Prostate gland (tissue), 2 donors: ENCODE measurements around the gene C10orf88. TPM values are rescaled to one million over a fixed set of nuclear protein-coding genes. Genes with fewer than 3 reads are reported as not detected.

ENCODE experiments used
- DNase-seq: peaks from one replicate; pipeline ENCODE4 v3.0.0-alpha.2; 2019; ENCODE audit warnings: low spot score
- H3K27ac ChIP-seq, 2 donors: fragments of 200-600 bp; sonication (generic); 2 replicates each; pipeline ENCODE4 v1.5.1; 2017 to 2019
- H3K27me3 ChIP-seq: fragments of 200-600 bp; sonication (generic); replicated peaks from 2 replicates; pipeline ENCODE4 v1.5.1; 2019; ENCODE audit not compliant: insufficient read depth
- H3K36me3 ChIP-seq, 2 donors: fragments of 200-600 bp; sonication (generic); 1 replicate in 1 of 2; 2 replicates in 1 of 2; pipeline versions ENCODE4 v1.5.1 to v1.8.1; 2017 to 2019
- H3K4me1 ChIP-seq: fragments of 200-600 bp; sonication (generic); replicated peaks from 2 replicates; pipeline ENCODE4 v1.5.1; 2019
- H3K4me3 ChIP-seq, 2 donors: fragments of 200-600 bp; sonication (generic); 2 replicates each; pipeline ENCODE4 v1.5.1; 2017 to 2019
- H3K9me3 ChIP-seq: fragments of 200-600 bp; sonication (generic); 2 replicates; pipeline ENCODE4 v1.5.1; 2017
- CTCF ChIP-seq, 4 experiments: fragments of 200-600 bp in 2 of 4; fragments of 450-650 bp in 2 of 4; sonication (generic) in 2 of 4; IDR thresholded peaks; 1 replicate in 3 of 4; 2 replicates in 1 of 4; pipeline ENCODE4 v1.5.1; 2016 to 2019; ENCODE audit warnings: antibody characterized with exemption in 4 of 4, mild to moderate bottlenecking in 2 of 4, moderate library complexity in 2 of 4
- POLR2A ChIP-seq: fragments of 450-650 bp; IDR thresholded peaks from one replicate; pipeline ENCODE4 v1.6.1; 2016; ENCODE audit warnings: antibody characterized with exemption, mild to moderate bottlenecking
- POLR2AphosphoS5 ChIP-seq: sonication (generic); formaldehyde crosslinking; IDR thresholded peaks from one replicate; pipeline ENCODE4 v1.6.1; 2017; ENCODE audit warnings: antibody characterized with exemption
- WGBS: methylation state at CpG from one replicate; pipeline ENCODE4 v1.1.5; 2018; 5-methylcytosine and 5-hydroxymethylcytosine counted together
- intact Hi-C: fragments of 100-400 bp; cut with DNase I; formaldehyde crosslinking; loops from one replicate; pipeline ENCODE4 v1.14.2; 2022
- total RNA-seq, 2 donors: library from RNA; depleted of rRNA; stranded (reverse); fragments of >200 nt; gene quantifications; one replicate each; pipeline ENCODE4 v1.1.0, GENCODE V29; 2016

Gene C10orf88
- total RNA-seq, 2 donors from 2014 or later, result 6.6 to 15.2 TPM

GRCh38 chr10:122998360-122998917 lies 44.4 kb upstream of the C10orf88 start:
- Histone ChIP-seq H3K27ac (no peak overlapping the region), H3K4me1 (no peaks in the 10 kb centered on the region), H3K9me3 (no peaks in the 10 kb centered on the region), H3K4me3 (no peak overlapping the region), H3K36me3 (peaks cover 0 to 3% of the 10 kb centered on the region in 2 donors), H3K27me3 (no peaks in the 10 kb centered on the region)
- intact Hi-C loops, result no loop called here
- TF ChIP-seq POLR2A (no peak), POLR2AphosphoS5 (no peak), CTCF (IDR thresholded peaks at IDR 0.05) (no peak)
- no peak for DNase-seq
- WGBS, result 91% methylated on average over 6 of the region's 6 CpGs

- WGBS, result 87% methylated on average over 3 of the region's 3 CpGs
- Histone ChIP-seq H3K27ac (no peak overlapping the region), H3K36me3 (peaks cover 0 to 3% of the 10 kb centered on the region in 2 donors), H3K27me3 (no peaks in the 10 kb centered on the region), H3K9me3 (no peaks in the 10 kb centered on the region), H3K4me1 (no peaks in the 10 kb centered on the region), H3K4me3 (no peak overlapping the region)
- no peak for DNase-seq
- TF ChIP-seq POLR2AphosphoS5 (no peak), CTCF (IDR thresholded peaks at IDR 0.05) (no peak), POLR2A (no peak)
- intact Hi-C loops, result no loop called here
Measured at GRCh38 chr10:122997864-122998263, 43.8 kb upstream of the C10orf88 start.

DNA sequence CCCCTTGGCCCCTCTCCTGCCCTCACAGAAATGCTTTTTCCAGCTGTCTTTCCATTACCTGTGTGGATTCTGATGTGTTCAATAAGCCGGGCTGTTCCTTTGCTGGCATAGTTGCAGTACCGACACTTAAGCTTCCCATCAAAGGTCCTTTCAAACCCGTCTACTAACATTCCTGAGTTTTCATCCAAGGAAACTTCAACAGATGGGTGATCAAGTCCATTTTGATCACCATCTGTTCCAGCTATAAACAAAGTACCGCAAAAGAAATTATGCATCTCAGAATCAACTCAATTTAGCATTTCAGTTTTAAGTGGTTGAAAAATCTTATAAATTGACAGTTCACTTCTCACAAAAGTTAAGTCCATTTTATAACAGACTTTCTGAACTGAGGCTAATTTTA lies 41.9 kb upstream of the C10orf88 start:
- intact Hi-C loops, result no loop called here
- Histone ChIP-seq H3K4me3 (no peak overlapping the region), H3K36me3 (peaks cover 0 to 3% of the 10 kb centered on the region in 2 donors), H3K27me3 (no peaks in the 10 kb centered on the region), H3K4me1 (no peaks in the 10 kb centered on the region), H3K9me3 (no peaks in the 10 kb centered on the region), H3K27ac (no peak overlapping the region)
- 92% methylated on average over 4 of the region's 4 CpGs for WGBS
- no peak for DNase-seq
- TF ChIP-seq CTCF (IDR thresholded peaks at IDR 0.05) (no peak), POLR2AphosphoS5 (no peak), POLR2A (no peak)

GRCh38 chr10:122993797-122994336 lies 39.8 kb upstream of the C10orf88 start:
- no peaks in the 10 kb centered on the region for H3K27me3 ChIP-seq
- intact Hi-C loops, result no loop called here
- no peaks in the 10 kb centered on the region for H3K4me1 ChIP-seq
- H3K36me3 ChIP-seq, result peaks cover 0 to 3% of the 10 kb centered on the region in 2 donors
- H3K4me3 ChIP-seq, result no peak overlapping the region
- TF ChIP-seq CTCF (IDR thresholded peaks at IDR 0.05) (no peak), POLR2AphosphoS5 (no peak), POLR2A (no peak)
- H3K9me3 ChIP-seq, result no peaks in the 10 kb centered on the region
- H3K27ac ChIP-seq, result no peak overlapping the region
- DNase-seq, result no peak
- 91% methylated on average over 6 of the region's 6 CpGs for WGBS

GRCh38 chr10:122992031-122992585 lies 38.1 kb upstream of the C10orf88 start:
- H3K4me1 ChIP-seq, result no peaks in the 10 kb centered on the region
- intact Hi-C loops, result no loop called here
- H3K27ac ChIP-seq, result no peak overlapping the region
- no peaks in the 10 kb centered on the region for H3K9me3 ChIP-seq
- DNase-seq, result no peak
- H3K27me3 ChIP-seq, result no peaks in the 10 kb centered on the region
- H3K36me3 ChIP-seq, result peaks cover 0 to 3% of the 10 kb centered on the region in 2 donors
- WGBS, result 56% methylated on average over 1 of the region's 1 CpG
- TF ChIP-seq CTCF (IDR thresholded peaks at IDR 0.05), result no peak
- TF ChIP-seq POLR2AphosphoS5, result no peak
- TF ChIP-seq POLR2A, result no peak
- no peak overlapping the region for H3K4me3 ChIP-seq
